IMR-90 (cell line): Measurements from ENCODE around the gene DDX54. TPM values are rescaled to one million over a fixed set of nuclear protein-coding genes. Genes with fewer than 3 reads are reported as not detected.

Source experiments
- ATAC-seq: fragments of 200-7000 bp; cut with Tn5 transposase; 2 replicates; pipeline ENCODE4 v1.9.1; 2020; ENCODE audit warnings: low read depth, mild to moderate bottlenecking, moderate library complexity
- BruUV-seq: library from RNA; stranded (reverse); fragments of 400-500 nt; replicated peaks from 2 replicates; lab custom pipeline; 2021; lab: Mats Ljungman, UMichigan
- CTCF ChIA-PET: fragments of 300-600 bp; formaldehyde crosslinking; extraction: SDS; loops from one replicate; lab custom pipeline; 2021; ENCODE audit warnings: antibody characterized with exemption; lab: Yijun Ruan, JAX
- POLR2A ChIA-PET: fragments of 300-600 bp; sonication (Branson Sonifier 250); formaldehyde crosslinking; loops from one replicate; lab custom pipeline; 2022; ENCODE audit warnings: antibody characterized with exemption; ENCODE audit not compliant: unreplicated experiment; lab: Charles Lee
- DNase-seq: peaks from one replicate; pipeline ENCODE4 v3.0.0; 2013
- H2AFZ ChIP-seq: replicated peaks from 2 replicates; pipeline ENCODE3; 2013; ENCODE audit warnings: low read length, mild to moderate bottlenecking; ENCODE audit not compliant: poor library complexity
- H2AK5ac ChIP-seq: 2 replicates; pipeline ENCODE4 v1.6.1; 2013; ENCODE audit warnings: low read depth, low read length, inconsistent platforms
- H2AK9ac ChIP-seq: replicated peaks from 2 replicates; pipeline ENCODE3; 2013; ENCODE audit warnings: mild to moderate bottlenecking, low read depth, low read length, moderate library complexity; ENCODE audit not compliant: poor library complexity
- H2BK120ac ChIP-seq: 2 replicates; pipeline ENCODE4 v1.6.1; 2013; ENCODE audit warnings: low read depth, low read length, inconsistent platforms
- H2BK15ac ChIP-seq: 3 replicates; pipeline ENCODE4 v1.6.1; 2013; ENCODE audit warnings: low read depth, low read length, inconsistent platforms
- H2BK20ac ChIP-seq: 2 replicates; pipeline ENCODE4 v1.6.1; 2013; ENCODE audit warnings: low read depth, mild to moderate bottlenecking, inconsistent platforms, low read length, moderate library complexity
- H2BK5ac ChIP-seq: 2 replicates; pipeline ENCODE4 v1.6.1; 2013; ENCODE audit warnings: mild to moderate bottlenecking, low read depth, low read length, inconsistent platforms; ENCODE audit not compliant: poor library complexity, severe bottlenecking
- H3K14ac ChIP-seq: replicated peaks from 2 replicates; pipeline ENCODE4 v1.6.1; 2013; ENCODE audit warnings: low read depth, low read length, inconsistent platforms
- H3K18ac ChIP-seq: 2 replicates; pipeline ENCODE4 v1.6.1; 2013; ENCODE audit warnings: low read depth, low read length, control low read depth
- H3K23ac ChIP-seq: 2 replicates; pipeline ENCODE4 v1.6.1; 2013; ENCODE audit warnings: low read depth, low read length, inconsistent platforms
- H3K27ac ChIP-seq: 2 replicates; pipeline ENCODE4 v1.5.1; 2013; ENCODE audit warnings: mild to moderate bottlenecking, control low read depth, low read length; ENCODE audit not compliant: insufficient read depth
- H3K27me3 ChIP-seq: 2 replicates; pipeline ENCODE4 v1.6.1; 2013; ENCODE audit warnings: low read length; ENCODE audit not compliant: control insufficient read depth, insufficient read depth
- H3K36me3 ChIP-seq: 2 replicates; pipeline ENCODE4 v1.6.1; 2013; ENCODE audit warnings: low read length, mixed read lengths; ENCODE audit not compliant: control insufficient read depth, insufficient read depth
- H3K4ac ChIP-seq: 2 replicates; pipeline ENCODE4 v1.6.1; 2013; ENCODE audit warnings: low read depth, low read length, inconsistent platforms
- H3K4me1 ChIP-seq: 2 replicates; pipeline ENCODE4 v1.6.1; 2013; ENCODE audit warnings: low read length, mixed read lengths; ENCODE audit not compliant: control insufficient read depth, insufficient read depth
- H3K4me2 ChIP-seq: 2 replicates; pipeline ENCODE4 v1.6.1; 2013; ENCODE audit warnings: low read depth, mild to moderate bottlenecking, control low read depth, low read length, moderate library complexity
- H3K4me3 ChIP-seq: 2 replicates; pipeline ENCODE4 v1.5.1; 2013; ENCODE audit warnings: low read depth, mild to moderate bottlenecking, control low read depth, low read length, moderate library complexity; ENCODE audit not compliant: insufficient read depth
- H3K56ac ChIP-seq: 2 replicates; pipeline ENCODE4 v1.6.1; 2013; ENCODE audit warnings: low read length, inconsistent platforms; ENCODE audit not compliant: insufficient read depth; ENCODE audit errors: extremely low read depth
- H3K79me1 ChIP-seq, 2 experiments: 2 replicates each; pipeline ENCODE4 v1.6.1; 2013; ENCODE audit warnings: low read length in 2 of 2, inconsistent platforms in 1 of 2, low read depth in 1 of 2
- H3K9ac ChIP-seq: 2 replicates; pipeline ENCODE4 v1.6.1; 2013; ENCODE audit warnings: low read depth, low read length, control low read depth
- H3K9me1 ChIP-seq: 2 replicates; pipeline ENCODE4 v1.6.1; 2013; ENCODE audit warnings: low read length, inconsistent platforms; ENCODE audit not compliant: insufficient read depth
- H3K9me3 ChIP-seq: 2 replicates; pipeline ENCODE4 v1.6.1; 2013; ENCODE audit warnings: low read length; ENCODE audit not compliant: control insufficient read depth, insufficient read depth
- H4K20me1 ChIP-seq: 2 replicates; pipeline ENCODE4 v1.6.1; 2013; ENCODE audit warnings: low read length, inconsistent platforms; ENCODE audit not compliant: insufficient read depth
- H4K5ac ChIP-seq: 2 replicates; pipeline ENCODE4 v1.6.1; 2013; ENCODE audit warnings: mild to moderate bottlenecking, low read depth, low read length, control low read depth
- H4K8ac ChIP-seq, 2 experiments: 2 replicates each; pipeline ENCODE4 v1.6.1; 2013; ENCODE audit warnings: low read depth in 2 of 2, low read length in 2 of 2, control low read depth in 1 of 2, inconsistent platforms in 1 of 2
- H4K91ac ChIP-seq: 2 replicates; pipeline ENCODE4 v1.6.1; 2013; ENCODE audit warnings: low read depth, low read length, inconsistent platforms; ENCODE audit not compliant: insufficient read depth
- BHLHE40 ChIP-seq: fragments of 150-350 bp; IDR thresholded peaks from 2 replicates; pipeline ENCODE4 v1.6.1; 2016; ENCODE audit warnings: mild to moderate bottlenecking, low read depth, low read length
- FOS ChIP-seq: fragments of 150-350 bp; IDR thresholded peaks from 2 replicates; pipeline ENCODE4 v1.6.1; 2016; ENCODE audit warnings: low read depth, low read length
- MAFK ChIP-seq: IDR thresholded peaks from 2 replicates; pipeline ENCODE4 v1.6.1; 2012; ENCODE audit warnings: low read depth, low read length, improper control_type of control experiment
- MAZ ChIP-seq: IDR thresholded peaks from 2 replicates; pipeline ENCODE4 v1.6.1; 2012; ENCODE audit warnings: low read depth, mild to moderate bottlenecking, low read length, improper control_type of control experiment, moderate library complexity, borderline replicate concordance
- MXI1 ChIP-seq: IDR thresholded peaks from 2 replicates; pipeline ENCODE4 v1.6.1; 2012; ENCODE audit warnings: low read depth, mild to moderate bottlenecking, low read length, moderate library complexity, borderline replicate concordance
- RFX5 ChIP-seq: IDR thresholded peaks from 2 replicates; pipeline ENCODE4 v1.8.0; 2012; ENCODE audit warnings: low read depth, mild to moderate bottlenecking, low read length, moderate library complexity
- SMC3 ChIP-seq: fragments of 150-350 bp; IDR thresholded peaks from 2 replicates; pipeline ENCODE4 v1.6.1; 2016; ENCODE audit warnings: low read depth, mild to moderate bottlenecking, antibody characterized with exemption, low read length, moderate library complexity
- WGBS, 2 experiments: methylation state at CpG; one replicate each; pipeline versions ENCODE4 v1.1.5 to v1.1.7; 2013; ENCODE audit warnings: missing lambda C conversion rate in 2 of 2; ENCODE audit not compliant: insufficient read length in 1 of 2; ENCODE audit errors: extremely low coverage in 2 of 2; 5-methylcytosine and 5-hydroxymethylcytosine counted together
- dilution Hi-C: fragments of 300-500 bp; cut with HindIII; formaldehyde crosslinking; loops from one replicate; pipeline ENCODE4 v1.14.3; 2018; ENCODE audit warnings: low sequenced_read_pairs; ENCODE audit not compliant: unreplicated experiment
- in situ Hi-C: fragments of 300-500 bp; cut with MboI; formaldehyde crosslinking; loops from 3 replicates; pipeline ENCODE4 v1.14.3; 2019; ENCODE audit warnings: low sequenced_read_pairs, inconsistent platforms, mixed read lengths
- intact Hi-C: fragments of 100-400 bp; cut with micrococcal nuclease; formaldehyde crosslinking; loops from 2 replicates; pipeline ENCODE4 v1.10.0; 2022
- polyA plus RNA-seq, 3 experiments: library from polyadenylated mRNA; depleted of rRNA; stranded (reverse); fragments of >200 nt; gene quantifications; 2 replicates each; pipeline ENCODE4 v1.2.3, GENCODE V29; 2012; ENCODE audit warnings: low replicate concordance in 1 of 3
- total RNA-seq: library from RNA; depleted of rRNA; stranded (reverse); fragments of >200 nt; gene quantifications from 2 replicates; pipeline ENCODE4 v1.2.3, GENCODE V29; 2012
- TF ChIP-seq, protein P1 (sequence below): fragments of 150-350 bp; IDR thresholded peaks from 2 replicates; pipeline ENCODE4 v1.6.1; 2016; ENCODE audit warnings: low read depth, mild to moderate bottlenecking, low read length, moderate library complexity, borderline replicate concordance
- TF ChIP-seq, protein P2 (sequence below): fragments of 150-350 bp; IDR thresholded peaks from 2 replicates; pipeline ENCODE4 v1.6.1; 2017; ENCODE audit warnings: mild to moderate bottlenecking, antibody characterized with exemption, low read length, low read depth

DDX54 gene
- total and polyA plus RNA-seq, 2 of the 4 experiments (the other 2 are of a cell fraction), result 23.8 to 47.5 TPM

DNA sequence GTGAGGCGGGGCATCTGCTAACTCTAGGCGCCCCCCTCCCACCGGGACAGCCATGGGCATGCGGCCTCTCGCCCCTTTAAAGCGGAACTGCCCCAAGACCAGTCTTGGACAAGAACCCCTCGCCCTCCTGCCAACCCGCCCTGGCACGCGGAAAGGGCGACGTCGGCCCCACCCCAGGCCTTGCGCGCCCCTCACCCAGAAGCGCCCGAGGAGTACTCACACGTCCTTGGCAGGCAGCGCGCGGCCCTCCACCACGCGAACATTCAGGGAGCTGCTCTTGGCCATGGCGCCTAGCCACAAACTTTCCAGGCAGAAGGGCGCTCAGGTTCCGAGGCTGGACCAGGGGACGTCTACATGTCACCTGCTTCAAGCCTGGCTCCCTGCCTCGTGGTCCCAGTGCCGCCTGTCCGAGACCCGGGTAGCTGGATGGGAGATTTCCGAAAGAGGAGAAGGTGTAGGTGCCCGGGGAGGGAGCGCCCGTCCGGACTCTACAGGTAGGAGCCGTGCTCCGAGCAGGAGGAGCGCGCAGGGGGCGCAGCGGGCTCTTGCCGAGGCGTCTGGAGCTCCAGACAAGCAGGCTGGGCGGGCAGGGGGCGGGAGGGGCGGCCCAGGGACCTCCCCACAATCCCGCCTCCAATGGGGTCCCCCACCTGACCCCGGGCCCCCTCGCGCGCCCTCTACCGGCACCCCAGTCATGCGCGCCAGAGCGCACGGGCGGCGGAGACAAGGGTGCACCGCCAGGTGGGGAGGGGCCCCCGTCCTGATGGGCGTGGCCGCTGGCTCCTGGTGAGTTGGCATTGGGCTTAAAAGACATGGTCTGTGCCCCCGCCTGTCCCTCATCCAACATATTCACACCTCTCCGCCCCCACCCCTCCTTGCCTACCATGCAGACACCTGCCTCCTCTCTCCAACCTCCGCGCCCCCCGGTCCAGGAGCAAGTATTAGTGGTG lies 49.8 kb downstream of the DDX54 start, which contains the start of gene RASAL1:
Gene RASAL1 (minus strand): TSS at position 584 of the 950 bp plus-strand sequence. CDS start 299 bp downstream, at position 285.
- no TSS peak for BruUV-seq
- Histone ChIP-seq H3K9me1 (no peaks in the 10 kb centered on the region), H2AK9ac (no peak within 1 kb of the TSS), H3K27ac (no peak within 1 kb of the TSS), H3K79me1 (no peaks in the 10 kb centered on the region), H2BK120ac (no peak within 1 kb of the TSS), H3K14ac (no peak within 1 kb of the TSS), H2AFZ (no peak within 1 kb of the TSS), H3K18ac (no peak within 1 kb of the TSS), H3K56ac (no peak within 1 kb of the TSS), H2BK15ac (no peak within 1 kb of the TSS), H4K91ac (no peak within 1 kb of the TSS), H4K8ac (no peak within 1 kb of the TSS), H3K4me3 (no peak within 1 kb of the TSS), H2BK20ac (no peak within 1 kb of the TSS), H4K20me1 (no peaks in the 10 kb centered on the region), H3K9me3 (no peaks in the 10 kb centered on the region), H4K5ac (no peak within 1 kb of the TSS), H3K27me3 (peaks cover 1% of the 10 kb centered on the region; the same call in 1 of the 2 replicates), H3K4me1 (no peaks in the 10 kb centered on the region), H2AK5ac (no peak within 1 kb of the TSS), H2BK5ac (no peak within 1 kb of the TSS), H3K23ac (no peak within 1 kb of the TSS), H3K36me3 (no peaks in the 10 kb centered on the region), H3K4me2 (no peak within 1 kb of the TSS), H3K9ac (no peak within 1 kb of the TSS), H3K4ac (no peak within 1 kb of the TSS)
- ChIA-PET CTCF (no interaction called here), POLR2A (no interaction called here)
- TF ChIP-seq RFX5 (no peak), FOS (no peak), MAZ (no peak), BHLHE40 (no peak), MXI1 (no peak), SMC3 (no peak), MAFK (no peak)
- TF ChIP-seq, protein P1, sequence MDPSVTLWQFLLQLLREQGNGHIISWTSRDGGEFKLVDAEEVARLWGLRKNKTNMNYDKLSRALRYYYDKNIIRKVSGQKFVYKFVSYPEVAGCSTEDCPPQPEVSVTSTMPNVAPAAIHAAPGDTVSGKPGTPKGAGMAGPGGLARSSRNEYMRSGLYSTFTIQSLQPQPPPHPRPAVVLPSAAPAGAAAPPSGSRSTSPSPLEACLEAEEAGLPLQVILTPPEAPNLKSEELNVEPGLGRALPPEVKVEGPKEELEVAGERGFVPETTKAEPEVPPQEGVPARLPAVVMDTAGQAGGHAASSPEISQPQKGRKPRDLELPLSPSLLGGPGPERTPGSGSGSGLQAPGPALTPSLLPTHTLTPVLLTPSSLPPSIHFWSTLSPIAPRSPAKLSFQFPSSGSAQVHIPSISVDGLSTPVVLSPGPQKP, result no peak
- TF ChIP-seq, protein P2, sequence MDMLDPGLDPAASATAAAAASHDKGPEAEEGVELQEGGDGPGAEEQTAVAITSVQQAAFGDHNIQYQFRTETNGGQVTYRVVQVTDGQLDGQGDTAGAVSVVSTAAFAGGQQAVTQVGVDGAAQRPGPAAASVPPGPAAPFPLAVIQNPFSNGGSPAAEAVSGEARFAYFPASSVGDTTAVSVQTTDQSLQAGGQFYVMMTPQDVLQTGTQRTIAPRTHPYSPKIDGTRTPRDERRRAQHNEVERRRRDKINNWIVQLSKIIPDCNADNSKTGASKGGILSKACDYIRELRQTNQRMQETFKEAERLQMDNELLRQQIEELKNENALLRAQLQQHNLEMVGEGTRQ, result no peak
- ATAC-seq, result no peak
- dilution Hi-C loops (no loop called here), in situ Hi-C loops (no loop called here), intact Hi-C loops (no loop called here)
- no peak for DNase-seq
- WGBS, 2 experiments, result 4% methylated on average over 20 of the region's 68 CpGs; no CpG with 5 or more reads in 1 of the 2 experiments
